Measurements from ENCODE around the gene ENTPD8. TPM values are rescaled to one million over a fixed set of nuclear protein-coding genes. Genes with fewer than 3 reads are reported as not detected.

ENTPD8 gene
- total and polyA plus RNA-seq, 2 donors (not counting 1 experiment from before 2014, with no cell fraction given) = not detected

- H3K27ac Mint-ChIP-seq = no peak overlapping the region
These were observed 8.9 kb upstream of the ENTPD8 start for GRCh38 chr9:137449931-137450538.

DNA sequence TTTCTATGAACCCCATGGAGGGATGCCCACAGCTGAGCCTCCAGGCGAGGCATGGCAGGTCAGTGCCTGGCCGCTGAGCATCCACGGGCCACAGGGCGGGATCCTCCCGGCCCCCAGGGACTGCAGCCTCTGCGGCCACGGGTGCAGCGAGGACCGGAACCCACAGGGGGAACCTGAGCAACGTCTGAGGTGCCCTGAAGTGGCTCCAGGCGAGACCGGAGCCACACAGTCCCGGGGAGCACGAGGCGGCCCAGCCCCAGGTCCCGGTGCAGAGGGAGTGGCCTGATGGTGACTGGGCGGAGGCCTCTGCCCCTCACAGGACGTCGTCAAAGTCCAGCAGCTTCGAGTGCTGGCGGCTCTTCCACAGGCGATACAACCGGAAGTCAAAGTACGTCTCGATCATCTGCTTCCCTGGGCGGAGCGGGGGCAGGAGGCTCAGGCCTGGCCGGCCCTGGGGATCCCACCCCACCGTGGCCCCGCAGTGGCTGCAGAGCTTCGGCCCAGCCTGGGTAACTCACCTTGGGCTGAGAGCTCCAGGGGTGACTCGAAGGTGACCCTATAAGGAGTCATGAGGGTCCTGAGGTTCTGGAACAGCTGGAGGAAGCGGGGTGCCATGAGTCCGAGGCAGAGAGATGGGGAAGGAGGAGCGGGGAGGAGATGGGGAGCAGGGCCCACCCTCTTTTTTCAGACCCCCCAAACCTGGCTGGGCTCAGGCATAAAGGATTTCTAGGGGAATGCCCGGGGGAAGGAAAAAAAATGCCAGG, 8.1 kb upstream of the ENTPD8 start:
- H3K4me1 ChIP-seq (ENCODE audit: control insufficient read depth in 2 of 2, insufficient read depth in 2 of 2, low read length in 2 of 2) = peaks cover 25 to 43% of the 10 kb centered on the region in 2 donors
- H3K4me2 ChIP-seq (replicated peaks; ENCODE audit: low read depth, low read length, poor library complexity, severe bottlenecking) = no peak overlapping the region
- H3K4me1 Mint-ChIP-seq = peaks cover 19% of the 10 kb centered on the region
- H3K27ac Mint-ChIP-seq = no peak overlapping the region
- H3K9ac ChIP-seq (ENCODE audit: low read length) = no peak overlapping the region
- H3K27ac ChIP-seq (ENCODE audit: low read length in 2 of 2) = no peak overlapping the region
- H3K9me3 Mint-ChIP-seq (ENCODE audit: insufficient read depth) = no peaks in the 10 kb centered on the region
- H2AFZ ChIP-seq (ENCODE audit: insufficient read depth, low read depth, low read length, poor library complexity, severe bottlenecking) = no peak overlapping the region
- WGBS (ENCODE audit: insufficient coverage) = 94% methylated on average over 33 of the region's 36 CpGs
- H4K20me1 ChIP-seq (ENCODE audit: control insufficient read depth, insufficient read depth, low read length, poor library complexity, severe bottlenecking) = peaks cover 7% of the 10 kb centered on the region
- H3K9me3 ChIP-seq (ENCODE audit: control extremely low read depth in 1 of 3, control insufficient read depth in 2 of 3, insufficient read depth in 1 of 3, low read length in 2 of 3) = peaks cover 0 to 6% (median 0%) of the 10 kb centered on the region in 3 donors
- H3K79me2 ChIP-seq (ENCODE audit: control insufficient read depth, insufficient read depth, low read length) = no peaks in the 10 kb centered on the region
- CTCF ChIA-PET = no interaction called here
- DNase-seq (no peak), ATAC-seq (ENCODE audit: low read depth) (no peak)
- no peak overlapping the region for H3K4me3 ChIP-seq (ENCODE audit: control extremely low read depth in 1 of 5, extremely low read depth in 1 of 5, insufficient read depth in 1 of 5, low read depth in 2 of 5, low read length in 4 of 5)
- TF ChIP-seq, protein P1, sequence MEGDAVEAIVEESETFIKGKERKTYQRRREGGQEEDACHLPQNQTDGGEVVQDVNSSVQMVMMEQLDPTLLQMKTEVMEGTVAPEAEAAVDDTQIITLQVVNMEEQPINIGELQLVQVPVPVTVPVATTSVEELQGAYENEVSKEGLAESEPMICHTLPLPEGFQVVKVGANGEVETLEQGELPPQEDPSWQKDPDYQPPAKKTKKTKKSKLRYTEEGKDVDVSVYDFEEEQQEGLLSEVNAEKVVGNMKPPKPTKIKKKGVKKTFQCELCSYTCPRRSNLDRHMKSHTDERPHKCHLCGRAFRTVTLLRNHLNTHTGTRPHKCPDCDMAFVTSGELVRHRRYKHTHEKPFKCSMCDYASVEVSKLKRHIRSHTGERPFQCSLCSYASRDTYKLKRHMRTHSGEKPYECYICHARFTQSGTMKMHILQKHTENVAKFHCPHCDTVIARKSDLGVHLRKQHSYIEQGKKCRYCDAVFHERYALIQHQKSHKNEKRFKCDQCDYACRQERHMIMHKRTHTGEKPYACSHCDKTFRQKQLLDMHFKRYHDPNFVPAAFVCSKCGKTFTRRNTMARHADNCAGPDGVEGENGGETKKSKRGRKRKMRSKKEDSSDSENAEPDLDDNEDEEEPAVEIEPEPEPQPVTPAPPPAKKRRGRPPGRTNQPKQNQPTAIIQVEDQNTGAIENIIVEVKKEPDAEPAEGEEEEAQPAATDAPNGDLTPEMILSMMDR (IDR thresholded peaks at IDR 0.05) = no peak
- no peak for TF ChIP-seq EZH2 (IDR thresholded peaks at IDR 0.05; ENCODE audit: borderline replicate concordance, insufficient read depth, low read depth, low read length, poor library complexity, severe bottlenecking)
- H3K4me3 Mint-ChIP-seq = no peak overlapping the region
- H3K36me3 ChIP-seq (replicated peaks in 1 of 2; ENCODE audit: control extremely low read depth in 1 of 2, control insufficient read depth in 1 of 2, extremely low read depth in 1 of 2, insufficient read depth in 2 of 2, low read length in 1 of 2) = no peaks in the 10 kb centered on the region
- peaks cover 3% of the 10 kb centered on the region for H3K27me3 Mint-ChIP-seq
- H3K27me3 ChIP-seq (replicated peaks in 1 of 4; ENCODE audit: control extremely low read depth in 1 of 4, control insufficient read depth in 3 of 4, insufficient read depth in 4 of 4, low read length in 3 of 4) = peaks cover 0 to 7% (median 2%) of the 10 kb centered on the region in 4 experiments
- POLR2A ChIA-PET = no interaction called here
- intact Hi-C loops (cut with micrococcal nuclease) = no loop called here

More at GRCh38 chr9:137449931-137450538, 8.9 kb upstream of the ENTPD8 start:
- Histone ChIP-seq H3K36me3 (replicated peaks in 1 of 2; ENCODE audit: control extremely low read depth in 1 of 2, control insufficient read depth in 1 of 2, extremely low read depth in 1 of 2, insufficient read depth in 2 of 2, low read length in 1 of 2) (no peaks in the 10 kb centered on the region), H2AFZ (ENCODE audit: insufficient read depth, low read depth, low read length, poor library complexity, severe bottlenecking) (no peak overlapping the region), H3K9ac (ENCODE audit: low read length) (no peak overlapping the region), H3K27ac (ENCODE audit: low read length in 2 of 2) (no peak overlapping the region), H3K4me2 (replicated peaks; ENCODE audit: low read depth, low read length, poor library complexity, severe bottlenecking) (no peak overlapping the region), H3K9me3 (ENCODE audit: control extremely low read depth in 1 of 3, control insufficient read depth in 2 of 3, insufficient read depth in 1 of 3, low read length in 2 of 3) (peaks cover 0 to 6% (median 0%) of the 10 kb centered on the region in 3 donors), H3K79me2 (ENCODE audit: control insufficient read depth, insufficient read depth, low read length) (no peaks in the 10 kb centered on the region), H3K4me3 (ENCODE audit: control extremely low read depth in 1 of 5, extremely low read depth in 1 of 5, insufficient read depth in 1 of 5, low read depth in 2 of 5, low read length in 4 of 5) (no peak overlapping the region), H4K20me1 (ENCODE audit: control insufficient read depth, insufficient read depth, low read length, poor library complexity, severe bottlenecking) (peaks cover 7% of the 10 kb centered on the region), H3K27me3 (replicated peaks in 1 of 4; ENCODE audit: control extremely low read depth in 1 of 4, control insufficient read depth in 3 of 4, insufficient read depth in 4 of 4, low read length in 3 of 4) (peaks cover 0 to under 1% (median 0%) of the 10 kb centered on the region in 4 experiments), H3K4me1 (ENCODE audit: control insufficient read depth in 2 of 2, insufficient read depth in 2 of 2, low read length in 2 of 2) (peaks cover 32 to 49% of the 10 kb centered on the region in 2 donors)
- Mint-ChIP-seq H3K9me3 (ENCODE audit: insufficient read depth) (no peaks in the 10 kb centered on the region), H3K27me3 (no peaks in the 10 kb centered on the region), H3K4me1 (peaks cover 25% of the 10 kb centered on the region), H3K4me3 (no peak overlapping the region)
- TF ChIP-seq EZH2 (IDR thresholded peaks at IDR 0.05; ENCODE audit: borderline replicate concordance, insufficient read depth, low read depth, low read length, poor library complexity, severe bottlenecking) = no peak
- POLR2A ChIA-PET = no interaction called here
- CTCF ChIA-PET = no interaction called here
- intact Hi-C loops (cut with micrococcal nuclease) = loop anchor here (10.0 kb wide), 1 partner anchor 655 kb away; the partner anchor contains the start of genes CCDC183 and TMEM141
- whole genome bisulfite sequencing (ENCODE audit: insufficient coverage) = 80% methylated on average over 7 of the region's 18 CpGs
- DNase-seq (no peak), ATAC-seq (ENCODE audit: low read depth) (no peak)

Data from B cell (primary cell).